Hematopoietic multipotent progenitor cell treated with erythropoietin and hydrocortisone succinate and interleukin-3 and kit ligand, for 6 days (in vitro differentiated cells): ENCODE measurements around the gene KRTAP1-5.
"Not testable (repeated sequence)": the region's sequence is repeated elsewhere in the genome, so short reads cannot be mapped to it uniquely, and the experiment has no call there.

ENCODE experiments used
- DNase-seq: peaks from one replicate; pipeline ENCODE4 v3.0.0-alpha.2; 2015

KRTAP1-5 gene

GRCh38 chr17:41026715-41027471 is at the start of gene KRTAP1-5:
Gene KRTAP1-5, minus strand, starts transcription at chr17:41027208. Its CDS starts 53 bp downstream, at chr17:41027155.
- no peak for DNase-seq

- no peak for DNase-seq
Measured at GRCh38 chr17:41076788-41077187, 49.8 kb upstream of the KRTAP1-5 start.

GRCh38 chr17:41073676-41074075 is 46.7 kb upstream of the KRTAP1-5 start:
- no peak for DNase-seq

GRCh38 chr17:41071606-41072360 is 44.8 kb upstream of the KRTAP1-5 start:
- no peak for DNase-seq

GRCh38 chr17:41069031-41069430 is 42.0 kb upstream of the KRTAP1-5 start:
- no peak for DNase-seq

- no peak for DNase-seq
Measured at GRCh38 chr17:41067281-41067680, 40.3 kb upstream of the KRTAP1-5 start.

- DNase-seq: peak; percentile 17
Measured at GRCh38 chr17:41065829-41066624, 39.0 kb upstream of the KRTAP1-5 start, which contains the start of gene KRTAP2-4. Gene KRTAP2-4, minus strand, starts transcription at chr17:41065879. Its CDS starts 34 bp downstream, at chr17:41065845.

- not testable (repeated sequence) for DNase-seq
Measured at GRCh38 chr17:41065016-41065689, 38.1 kb upstream of the KRTAP1-5 start.

GRCh38 chr17:41064301-41064700 is 37.3 kb upstream of the KRTAP1-5 start:
- DNase-seq: no peak

GRCh38 chr17:41063449-41063848 is 36.4 kb upstream of the KRTAP1-5 start:
- no peak for DNase-seq

GRCh38 chr17:41061964-41062363 is 35.0 kb upstream of the KRTAP1-5 start:
- no peak for DNase-seq

GRCh38 chr17:41060052-41060604 is 33.1 kb upstream of the KRTAP1-5 start, which contains the start of gene KRTAP2-3:
Gene KRTAP2-3, minus strand, starts transcription at chr17:41060114. Its CDS starts 64 bp downstream, at chr17:41060050.
- DNase-seq: no peak

- DNase-seq: not testable (repeated sequence)
Measured at GRCh38 chr17:41059276-41060051, 32.5 kb upstream of the KRTAP1-5 start.

- DNase-seq: no peak
Measured at GRCh38 chr17:41058741-41059140, 31.7 kb upstream of the KRTAP1-5 start.

GRCh38 chr17:41057547-41057946 is 30.5 kb upstream of the KRTAP1-5 start:
- DNase-seq: no peak

- not testable (repeated sequence) for DNase-seq
Measured at GRCh38 chr17:41055130-41055529, 28.1 kb upstream of the KRTAP1-5 start, which contains the start of gene KRTAP2-2. Gene KRTAP2-2, minus strand, starts transcription at chr17:41055230. Its CDS starts 19 bp downstream, at chr17:41055211.

- not testable (repeated sequence) for DNase-seq
Measured at GRCh38 chr17:41054556-41054955, 27.5 kb upstream of the KRTAP1-5 start.

- no peak for DNase-seq
Measured at GRCh38 chr17:41054025-41054424, 27.0 kb upstream of the KRTAP1-5 start.

- no peak for DNase-seq
Measured at GRCh38 chr17:41052566-41052965, 25.6 kb upstream of the KRTAP1-5 start.

GRCh38 chr17:41049110-41049509 is 22.1 kb upstream of the KRTAP1-5 start:
- no peak for DNase-seq

- DNase-seq: no peak
Measured at GRCh38 chr17:41048441-41048840, 21.4 kb upstream of the KRTAP1-5 start.
